HG02852 (cell line): ENCODE results near the gene KCNMA1.
A peak's percentile ranks its signal among the peaks of the same experiment; 100 is the strongest.

Experiments
- ATAC-seq: cut with Tn5 transposase; IDR thresholded peaks from one replicate; pipeline ENCODE4 v1.9.1; 2021; ENCODE audit warnings: mild to moderate bottlenecking, moderate library complexity; ENCODE audit not compliant: unreplicated experiment

Gene KCNMA1

GRCh38 chr10:77635402-77636227 lies 2.0 kb downstream of the KCNMA1 start:
- no peak for ATAC-seq

DNA sequence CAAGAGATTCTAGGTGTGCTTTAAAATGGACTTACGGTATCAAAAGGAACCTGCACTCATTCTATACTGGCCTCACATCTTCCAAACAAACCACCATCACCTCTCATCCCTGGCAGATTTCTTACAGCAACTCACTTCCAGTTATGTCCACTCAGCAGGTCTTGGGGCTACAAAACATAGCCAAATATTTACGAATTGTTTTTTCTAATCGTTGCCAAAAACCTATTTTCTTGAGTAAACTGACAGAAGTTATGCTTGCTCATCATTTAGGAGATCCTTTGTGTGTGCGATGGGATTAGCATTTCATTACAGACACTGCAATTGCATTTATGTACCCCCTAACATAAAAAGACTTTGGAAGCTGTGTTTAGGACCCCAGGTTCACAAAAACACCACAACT lies 2.7 kb downstream of the KCNMA1 start:
- ATAC-seq = no peak

DNA sequence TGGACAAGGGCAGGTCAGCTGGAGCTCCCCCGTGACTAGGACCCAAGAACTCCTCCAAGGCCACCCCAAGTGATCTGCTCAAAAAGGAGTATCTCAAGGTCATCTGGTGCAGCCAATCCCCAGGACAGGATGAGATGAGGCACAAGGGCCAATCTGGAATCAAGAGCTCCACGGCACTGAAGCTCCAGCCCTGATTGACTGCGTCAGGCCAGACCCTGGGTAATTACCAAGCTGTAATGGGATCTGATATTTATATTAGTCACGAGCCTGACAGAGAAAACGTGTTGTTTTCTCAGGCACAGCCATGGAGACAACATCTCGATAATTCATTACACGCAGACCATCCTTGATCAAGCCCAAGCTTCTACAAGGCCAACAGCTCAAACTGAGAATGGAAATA lies 4.2 kb downstream of the KCNMA1 start:
- ATAC-seq = no peak

- no peak for ATAC-seq
Measured at GRCh38 chr10:77631241-77631640, 6.4 kb downstream of the KCNMA1 start.

DNA sequence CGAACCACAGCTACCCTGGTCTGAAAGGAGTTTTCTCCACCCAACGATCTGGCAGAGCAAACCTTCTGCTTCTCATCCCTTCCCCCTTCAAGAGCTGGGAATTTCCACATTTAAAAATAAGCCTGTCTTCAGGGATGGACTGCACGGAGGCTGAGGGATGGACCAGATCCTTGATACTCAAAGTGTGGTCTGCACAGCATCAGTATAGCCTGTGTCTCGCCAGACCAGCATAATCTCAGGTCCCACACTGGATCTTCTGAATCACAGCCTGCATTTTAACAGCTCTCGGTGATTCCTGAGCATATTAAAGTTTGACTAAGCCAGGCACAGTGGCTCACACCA lies 7.1 kb downstream of the KCNMA1 start:
- ATAC-seq = no peak

DNA sequence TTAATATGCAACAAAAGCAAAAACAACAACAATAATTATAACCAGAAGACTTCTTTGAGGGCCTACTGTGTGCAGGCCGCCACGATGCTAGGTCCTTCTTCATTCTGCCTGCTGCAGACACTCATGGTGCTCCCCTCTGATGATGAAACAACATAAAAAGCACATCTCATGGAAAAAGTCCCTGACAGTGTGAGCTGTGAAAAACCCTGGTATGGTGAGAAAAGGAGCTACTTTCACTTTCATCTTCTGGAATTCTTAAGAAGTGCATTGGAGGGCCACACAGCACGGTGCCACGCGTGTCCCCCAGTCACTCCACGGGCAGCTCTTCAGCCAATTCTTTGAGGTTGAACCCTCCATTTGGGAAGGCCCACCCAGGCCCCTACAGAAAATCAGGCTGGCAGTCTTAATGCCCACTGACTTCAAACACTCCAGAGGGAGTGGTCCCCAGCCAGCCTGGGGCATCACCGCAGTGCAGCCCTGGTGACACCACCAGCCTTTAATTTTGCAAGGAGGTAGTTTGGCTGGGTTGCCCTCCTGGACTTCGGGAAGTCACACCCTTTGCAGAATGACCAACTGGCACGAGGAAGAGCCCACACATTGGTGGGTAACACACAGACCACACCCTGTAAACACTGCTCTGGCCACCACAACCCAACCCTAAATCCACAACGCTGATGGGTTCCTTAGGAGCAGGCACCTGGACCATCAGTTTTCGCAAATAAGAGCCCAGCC lies 7.7 kb downstream of the KCNMA1 start:
- no peak for ATAC-seq

GRCh38 chr10:77628906-77629730 lies 8.5 kb downstream of the KCNMA1 start:
- ATAC-seq = no peak

- no peak for ATAC-seq
Measured at GRCh38 chr10:77626266-77626935, 11.2 kb downstream of the KCNMA1 start.

DNA sequence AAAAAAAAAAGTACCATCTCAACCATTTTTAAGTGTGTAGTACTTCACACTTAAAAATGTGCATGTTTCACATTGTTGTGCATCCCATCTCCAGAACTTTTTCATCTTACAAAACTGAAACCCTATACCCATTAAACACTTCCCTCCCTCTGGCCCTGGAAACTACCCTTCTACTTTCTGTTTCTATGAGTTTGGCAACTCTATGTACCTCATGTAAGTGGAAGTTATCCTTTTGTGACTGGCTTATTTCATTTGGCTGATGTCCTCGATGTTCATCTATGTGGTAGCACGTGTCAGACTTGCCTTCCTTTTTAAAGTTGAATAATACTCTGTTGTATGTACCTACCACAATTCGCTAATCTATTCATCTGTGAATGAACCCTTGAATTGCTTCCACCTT lies 12.2 kb downstream of the KCNMA1 start:
- no peak for ATAC-seq

GRCh38 chr10:77622889-77623291 lies 14.7 kb downstream of the KCNMA1 start:
- peak; percentile 79 for ATAC-seq

- no peak for ATAC-seq
Measured at GRCh38 chr10:77620731-77621130, 16.9 kb downstream of the KCNMA1 start.

DNA sequence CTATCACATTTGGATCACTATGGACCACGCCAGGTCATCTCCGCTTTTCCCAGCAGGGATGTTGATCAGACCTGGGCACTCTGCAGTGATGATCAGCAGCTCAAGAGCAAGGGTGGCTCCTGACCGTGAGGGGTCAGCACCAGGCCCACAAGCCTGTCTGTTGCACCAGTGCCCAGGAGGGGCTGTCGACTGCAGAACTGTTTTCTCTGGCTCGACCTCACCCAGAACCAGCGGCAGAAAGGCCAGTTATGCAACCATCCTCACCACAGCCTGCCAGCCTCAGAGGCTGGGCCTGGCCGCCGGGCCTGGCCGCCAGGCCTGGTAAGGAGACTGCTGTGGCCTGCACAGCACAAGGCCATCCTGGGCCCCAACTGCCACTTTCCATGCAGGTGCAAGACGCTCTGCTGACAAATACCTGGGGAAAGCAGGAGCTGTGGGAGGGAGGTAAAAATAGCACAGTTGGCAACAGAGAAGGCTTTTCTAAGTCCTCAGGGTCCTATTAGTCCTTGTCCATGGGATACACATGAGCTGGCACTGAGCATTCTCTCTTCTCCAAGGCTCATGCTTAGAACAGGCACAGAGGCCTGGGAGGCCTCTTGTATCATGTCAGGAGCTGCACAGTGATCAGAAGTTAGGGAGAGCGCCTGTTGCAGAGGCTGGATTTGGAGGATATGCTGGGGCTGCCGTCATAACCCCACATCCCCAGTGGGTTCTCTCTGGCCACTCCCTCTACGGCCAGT lies 17.5 kb downstream of the KCNMA1 start:
- ATAC-seq = no peak

GRCh38 chr10:77618117-77618516 lies 19.5 kb downstream of the KCNMA1 start:
- ATAC-seq = no peak

DNA sequence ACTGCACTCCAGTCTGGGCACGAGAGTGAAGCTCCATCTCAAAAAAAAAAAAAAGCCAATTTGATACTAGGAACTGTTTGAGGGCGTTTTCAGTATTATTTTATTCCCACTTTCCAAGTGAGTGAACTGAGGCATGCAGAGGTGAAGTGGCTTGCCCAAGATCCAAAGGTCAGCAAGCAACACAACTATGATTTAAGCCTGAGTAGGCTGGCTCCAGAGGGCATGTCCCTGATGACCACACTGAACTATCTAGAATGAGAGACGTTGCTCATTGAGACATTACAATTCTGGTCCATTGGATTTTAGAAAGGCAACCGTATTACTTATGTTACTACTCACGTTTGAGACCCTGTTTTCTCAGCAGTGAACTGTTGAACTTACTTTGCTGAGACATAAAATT lies 20.8 kb downstream of the KCNMA1 start:
- no peak for ATAC-seq

DNA sequence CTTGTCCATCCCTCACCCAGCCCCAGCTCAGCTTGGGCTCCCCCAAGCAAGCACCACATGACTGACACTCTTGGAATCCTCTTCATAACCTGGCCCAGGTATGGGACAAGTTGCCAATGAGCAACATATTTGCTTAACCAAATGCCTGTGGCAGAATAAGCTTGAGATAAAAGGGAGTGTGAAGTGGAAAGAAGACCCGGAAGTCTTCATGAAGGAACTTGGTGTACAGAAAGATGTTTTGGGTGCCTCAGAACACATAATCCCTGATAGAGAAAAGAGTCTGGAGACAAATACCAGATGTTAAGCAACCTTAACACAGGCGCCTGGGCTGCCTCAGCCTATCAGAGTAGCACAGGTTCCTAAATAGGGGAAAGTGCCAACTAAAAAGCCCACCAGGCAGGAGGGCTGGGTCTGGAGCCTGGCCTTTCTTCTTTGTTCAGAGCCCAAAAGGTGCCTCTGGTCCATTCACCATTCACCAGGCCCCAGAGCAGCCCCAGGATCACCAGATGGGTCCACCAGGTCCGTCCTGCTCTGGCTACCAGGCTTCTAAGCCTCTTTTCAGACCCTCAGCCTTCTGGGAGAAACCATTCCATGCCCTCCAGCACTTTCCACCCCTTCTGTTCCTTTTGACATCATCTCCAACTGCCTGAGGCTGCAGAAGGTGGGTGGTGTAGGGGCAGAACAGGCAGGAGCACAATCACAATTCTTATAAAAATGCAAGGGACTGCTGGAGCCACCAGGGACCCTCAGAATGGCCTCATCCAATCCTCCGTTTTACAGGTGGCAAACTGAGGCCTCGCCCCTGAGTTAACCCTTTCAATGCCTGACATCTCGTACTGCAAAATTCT lies 22.6 kb downstream of the KCNMA1 start:
- ATAC-seq = no peak

- ATAC-seq = no peak
Measured at GRCh38 chr10:77613476-77614130, 24.0 kb downstream of the KCNMA1 start.

GRCh38 chr10:77611670-77612069 lies 25.9 kb downstream of the KCNMA1 start:
- no peak for ATAC-seq

- ATAC-seq = no peak
Measured at GRCh38 chr10:77611221-77611620, 26.4 kb downstream of the KCNMA1 start.

GRCh38 chr10:77609781-77610272 lies 27.8 kb downstream of the KCNMA1 start:
- ATAC-seq = no peak
